ENCODE data around the gene CABLES2.
A peak's percentile ranks its signal among the peaks of the same experiment; 100 is the strongest.
"Not testable (repeated sequence)": the region's sequence is repeated elsewhere in the genome, so short reads cannot be mapped to it uniquely, and the experiment has no call there.

Gene CABLES2

GRCh38 chr20:62377615-62378178 lies 29.4 kb downstream of the CABLES2 start:
- Mint-ChIP-seq H3K4me3 (no peak overlapping the region), H3K36me3 (ENCODE audit: low read depth) (peaks cover 23% of the 10 kb centered on the region), H3K27ac (peak overlapping the region; percentile 87), H3K4me1 (peaks cover 52% of the 10 kb centered on the region), H3K27me3 (ENCODE audit: low read depth, poor library complexity) (no peaks in the 10 kb centered on the region), H3K9me3 (peaks cover 15% of the 10 kb centered on the region)
- no peak for TF ChIP-seq CTCF (IDR thresholded peaks at IDR 0.05)
- DNase-seq, result no peak

DNA sequence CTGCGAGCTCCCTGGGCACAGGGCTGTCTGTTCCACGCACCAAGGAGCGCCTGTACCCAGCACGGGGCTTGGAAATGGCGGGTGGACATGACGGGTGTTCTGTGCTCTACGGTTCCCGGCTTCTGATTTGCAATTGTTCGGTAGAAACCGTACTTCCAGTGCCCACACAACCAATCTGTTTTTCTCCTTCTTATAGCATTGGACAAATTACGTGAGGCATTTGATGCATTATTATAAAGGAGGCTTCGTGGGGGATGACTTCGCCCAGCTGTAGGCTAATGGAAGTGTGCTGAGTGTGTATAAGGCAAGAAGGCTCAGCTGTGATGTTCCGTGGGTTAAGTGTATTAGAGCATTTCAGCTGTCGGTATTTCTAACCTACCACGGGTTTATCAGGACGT lies 30.0 kb downstream of the CABLES2 start:
- Mint-ChIP-seq H3K36me3 (ENCODE audit: low read depth) (peaks cover 17% of the 10 kb centered on the region), H3K4me1 (peaks cover 49% of the 10 kb centered on the region), H3K27ac (peak overlapping the region; percentile 87), H3K27me3 (ENCODE audit: low read depth, poor library complexity) (no peaks in the 10 kb centered on the region), H3K9me3 (peaks cover 14% of the 10 kb centered on the region), H3K4me3 (no peak overlapping the region)
- no peak for TF ChIP-seq CTCF (IDR thresholded peaks at IDR 0.05)
- DNase-seq, result no peak

- H3K27ac Mint-ChIP-seq, result peak overlapping the region; percentile 69
- no peak overlapping the region for H3K4me3 Mint-ChIP-seq
- no peaks in the 10 kb centered on the region for H3K27me3 Mint-ChIP-seq (ENCODE audit: low read depth, poor library complexity)
- peaks cover 44% of the 10 kb centered on the region for H3K4me1 Mint-ChIP-seq
- peaks cover 10% of the 10 kb centered on the region for H3K9me3 Mint-ChIP-seq
- peak; percentile 70 for DNase-seq
- TF ChIP-seq CTCF (IDR thresholded peaks at IDR 0.05), result peak; percentile 37
- H3K36me3 Mint-ChIP-seq (ENCODE audit: low read depth), result peaks cover 11% of the 10 kb centered on the region
These were observed 30.7 kb downstream of the CABLES2 start for GRCh38 chr20:62376112-62377063.

GRCh38 chr20:62374331-62375152 lies 32.5 kb downstream of the CABLES2 start:
- DNase-seq, result no peak
- Mint-ChIP-seq H3K4me3 (peak overlapping the region; percentile 39), H3K27ac (peak overlapping the region; percentile 90), H3K4me1 (peaks cover 44% of the 10 kb centered on the region), H3K36me3 (ENCODE audit: low read depth) (peaks cover 4% of the 10 kb centered on the region), H3K9me3 (peaks cover 10% of the 10 kb centered on the region), H3K27me3 (ENCODE audit: low read depth, poor library complexity) (no peaks in the 10 kb centered on the region)
- no peak for TF ChIP-seq CTCF (IDR thresholded peaks at IDR 0.05)

- H3K36me3 Mint-ChIP-seq (ENCODE audit: low read depth); H3K9me3 Mint-ChIP-seq; H3K4me3 Mint-ChIP-seq; H3K27ac Mint-ChIP-seq; H3K27me3 Mint-ChIP-seq (ENCODE audit: low read depth, poor library complexity); DNase-seq: not testable (repeated sequence)
- peaks cover 51% of the 10 kb centered on the region for H3K4me1 Mint-ChIP-seq
These were observed 33.4 kb downstream of the CABLES2 start for GRCh38 chr20:62373631-62374179.

All from nephron progenitor cell (in vitro differentiated cells).